H9 (cell line): ENCODE results near the gene KRTAP1-1. TPM values are rescaled to one million over a fixed set of nuclear protein-coding genes. Genes with fewer than 3 reads are reported as not detected.
"Not testable (repeated sequence)": the region's sequence is repeated elsewhere in the genome, so short reads cannot be mapped to it uniquely, and the experiment has no call there.

ENCODE experiments used
- DNase-seq: peaks from one replicate; pipeline ENCODE4 v3.0.0-alpha.2; 2017
- H2AFZ ChIP-seq: one replicate; pipeline ENCODE4 v1.6.1; 2013; ENCODE audit warnings: mild to moderate bottlenecking, low read length, control low read depth, moderate library complexity
- H2AK5ac ChIP-seq: 2 replicates; pipeline ENCODE4 v1.6.1; 2013; ENCODE audit warnings: low read length, control low read depth, mixed read lengths; ENCODE audit not compliant: insufficient read length
- H2BK120ac ChIP-seq: one replicate; pipeline ENCODE4 v1.6.1; 2013; ENCODE audit warnings: low read depth, mild to moderate bottlenecking, low read length, control low read depth, inconsistent platforms; ENCODE audit not compliant: poor library complexity, severe bottlenecking
- H2BK12ac ChIP-seq: 2 replicates; pipeline ENCODE4 v1.6.1; 2013; ENCODE audit warnings: low read length, control low read depth, mixed read lengths, low read depth; ENCODE audit not compliant: insufficient read length
- H2BK15ac ChIP-seq: 2 replicates; pipeline ENCODE4 v1.6.1; 2013; ENCODE audit warnings: low read depth, low read length, control low read depth
- H2BK20ac ChIP-seq: one replicate; pipeline ENCODE4 v1.6.1; 2013; ENCODE audit warnings: low read depth, mild to moderate bottlenecking, low read length, control low read depth, inconsistent platforms; ENCODE audit not compliant: poor library complexity, severe bottlenecking
- H2BK5ac ChIP-seq: 2 replicates; pipeline ENCODE4 v1.6.1; 2013; ENCODE audit warnings: low read length, control low read depth, mixed read lengths; ENCODE audit not compliant: insufficient read length
- H3K14ac ChIP-seq: 2 replicates; pipeline ENCODE4 v1.6.1; 2013; ENCODE audit warnings: low read length, control low read depth; ENCODE audit not compliant: insufficient read depth
- H3K18ac ChIP-seq: 2 replicates; pipeline ENCODE4 v1.6.1; 2013; ENCODE audit warnings: low read depth, mild to moderate bottlenecking, mixed read lengths, low read length, control low read depth; ENCODE audit not compliant: insufficient read length
- H3K23ac ChIP-seq: 2 replicates; pipeline ENCODE4 v1.6.1; 2013; ENCODE audit warnings: low read length, control low read depth, mixed read lengths, low read depth; ENCODE audit not compliant: insufficient read length
- H3K23me2 ChIP-seq: 2 replicates; pipeline ENCODE4 v1.6.1; 2013; ENCODE audit warnings: low read depth, mild to moderate bottlenecking, mixed read lengths, low read length, control low read depth; ENCODE audit not compliant: insufficient read length, poor library complexity, severe bottlenecking
- H3K27ac ChIP-seq: 2 replicates; pipeline ENCODE4 v1.5.1; 2013; ENCODE audit warnings: low read length, control low read depth, mixed read lengths, low read depth; ENCODE audit not compliant: insufficient read length
- H3K27me3 ChIP-seq: 2 replicates; pipeline ENCODE4 v1.6.1; 2013; ENCODE audit warnings: low read length, control low read depth, inconsistent platforms; ENCODE audit not compliant: insufficient read depth
- H3K4ac ChIP-seq: 2 replicates; pipeline ENCODE4 v1.6.1; 2013; ENCODE audit warnings: low read depth, mild to moderate bottlenecking, control low read depth, inconsistent platforms, low read length, moderate library complexity
- H3K4me1 ChIP-seq: 2 replicates; pipeline ENCODE4 v1.6.1; 2013; ENCODE audit warnings: low read length, control low read depth, inconsistent platforms; ENCODE audit not compliant: insufficient read depth
- H3K4me2 ChIP-seq: 2 replicates; pipeline ENCODE4 v1.6.1; 2013; ENCODE audit warnings: low read length, control low read depth, mixed read lengths; ENCODE audit not compliant: insufficient read length, insufficient read depth
- H3K56ac ChIP-seq: 2 replicates; pipeline ENCODE4 v1.6.1; 2013; ENCODE audit warnings: low read depth, mild to moderate bottlenecking, mixed read lengths, low read length, control low read depth; ENCODE audit not compliant: insufficient read length
- H3K79me1 ChIP-seq: 2 replicates; pipeline ENCODE4 v1.6.1; 2013; ENCODE audit warnings: low read depth, mild to moderate bottlenecking, moderate library complexity, low read length, control low read depth, inconsistent platforms; ENCODE audit not compliant: insufficient read depth, poor library complexity, severe bottlenecking
- H3K79me2 ChIP-seq: 2 replicates; pipeline ENCODE4 v1.6.1; 2013; ENCODE audit warnings: low read length, control low read depth, inconsistent platforms; ENCODE audit not compliant: insufficient read depth
- H3K9ac ChIP-seq: 2 replicates; pipeline ENCODE4 v1.6.1; 2013; ENCODE audit warnings: low read length, control low read depth, mixed read lengths; ENCODE audit not compliant: insufficient read length; ENCODE audit errors: extremely low read depth
- H3K9me3 ChIP-seq: one replicate; pipeline ENCODE4 v1.6.1; 2013; ENCODE audit warnings: low read depth, low read length, inconsistent platforms; ENCODE audit not compliant: control insufficient read depth
- H3T11ph ChIP-seq: one replicate; pipeline ENCODE4 v1.6.1; 2013; ENCODE audit warnings: mild to moderate bottlenecking, low read length, control low read depth, inconsistent platforms
- H4K20me1 ChIP-seq: one replicate; pipeline ENCODE4 v1.6.1; 2013; ENCODE audit not compliant: control insufficient read depth, insufficient read length, insufficient read depth
- H4K5ac ChIP-seq: 2 replicates; pipeline ENCODE4 v1.6.1; 2013; ENCODE audit warnings: low read depth, mild to moderate bottlenecking, mixed read lengths, low read length, control low read depth; ENCODE audit not compliant: insufficient read length
- H4K8ac ChIP-seq: replicated peaks from 2 replicates; pipeline ENCODE4 v1.6.1; 2013; ENCODE audit warnings: low read length, control low read depth, mixed read lengths, low read depth; ENCODE audit not compliant: insufficient read length
- H4K91ac ChIP-seq: 2 replicates; pipeline ENCODE4 v1.6.1; 2013; ENCODE audit warnings: low read depth, mild to moderate bottlenecking, moderate library complexity, mixed read lengths, low read length, control low read depth; ENCODE audit not compliant: insufficient read length
- H3K27ac Mint-ChIP-seq, 3 experiments: 2 replicates in 2 of 3; 3 replicates in 1 of 3; pipeline ENCODE4 v1.8.0; 2020 to 2021; ENCODE audit warnings: mixed read lengths in 3 of 3, mild to moderate bottlenecking in 1 of 3, moderate library complexity in 1 of 3
- H3K27me3 Mint-ChIP-seq: 2 replicates; pipeline ENCODE4 v1.8.0; 2021; ENCODE audit warnings: low read depth, mild to moderate bottlenecking, moderate library complexity, mixed read lengths
- H3K36me3 Mint-ChIP-seq, 3 experiments: 2 replicates in 2 of 3; 3 replicates in 1 of 3; pipeline ENCODE4 v1.8.0; 2020 to 2021; ENCODE audit warnings: low read depth in 3 of 3, mixed read lengths in 3 of 3; ENCODE audit not compliant: insufficient read depth in 1 of 3
- H3K4me1 Mint-ChIP-seq, 2 experiments: 2 replicates each; pipeline ENCODE4 v1.8.0; 2020; ENCODE audit warnings: mixed read lengths in 2 of 2
- H3K4me3 Mint-ChIP-seq, 2 experiments: 2 replicates in 1 of 2; 3 replicates in 1 of 2; pipeline ENCODE4 v1.8.0; 2020 to 2021; ENCODE audit warnings: mild to moderate bottlenecking in 2 of 2, mixed read lengths in 2 of 2, moderate library complexity in 1 of 2
- H3K9me3 Mint-ChIP-seq, 2 experiments: 2 replicates in 1 of 2; 3 replicates in 1 of 2; pipeline ENCODE4 v1.8.0; 2020; ENCODE audit warnings: mild to moderate bottlenecking in 2 of 2, mixed read lengths in 2 of 2, moderate library complexity in 1 of 2
- CTCF ChIP-seq: fragments of 200-600 bp; sonication (generic); conservative IDR thresholded peaks from 3 replicates; pipeline ENCODE4 v1.8.0; 2021; ENCODE audit warnings: antibody characterized with exemption, mild to moderate bottlenecking
- WGBS: extraction: QIAGEN DNeasy Blood & Tissue Kit; methylation state at CpG from one replicate; pipeline ENCODE4 v1.1.7; 2013; ENCODE audit warnings: missing lambda C conversion rate, low lambda C conversion rate, mixed read lengths; ENCODE audit not compliant: insufficient read length; ENCODE audit errors: extremely low coverage; 5-methylcytosine and 5-hydroxymethylcytosine counted together
- total RNA-seq: library from RNA; stranded (reverse); gene quantifications from 2 replicates; pipeline ENCODE4 v1.2.1, GENCODE V29; 2021

Gene KRTAP1-1
- total RNA-seq, 1 experiment from 2014 or later = not detected

- Histone ChIP-seq H2BK12ac (no peak overlapping the region), H4K20me1 (no peaks in the 10 kb centered on the region), H3K56ac (no peak overlapping the region), H4K91ac (no peak overlapping the region), H3K18ac (no peak overlapping the region), H2BK120ac (no peak overlapping the region), H3K14ac (no peak overlapping the region), H3K9ac (no peak overlapping the region), H3K27me3 (no peaks in the 10 kb centered on the region), H2AK5ac (no peak overlapping the region), H3K9me3 (no peaks in the 10 kb centered on the region), H3K27ac (no peak overlapping the region), H3K23ac (no peak overlapping the region), H4K8ac (no peak overlapping the region), H3K23me2 (no peaks in the 10 kb centered on the region), H2BK20ac (no peak overlapping the region), H3K4me2 (no peak overlapping the region), H2BK15ac (no peak overlapping the region), H3K4me1 (no peaks in the 10 kb centered on the region), H4K5ac (no peak overlapping the region), H3T11ph (no peak overlapping the region), H3K79me1 (no peaks in the 10 kb centered on the region), H3K79me2 (no peaks in the 10 kb centered on the region), H3K4ac (no peak overlapping the region), H2BK5ac (no peak overlapping the region), H2AFZ (no peak overlapping the region)
- no peak overlapping the region for H3K4me3 Mint-ChIP-seq
- H3K9me3 Mint-ChIP-seq = peaks cover 0 to 2% of the 10 kb centered on the region in 2 experiments; a peak in 3 of 5 replicates
- no peak for DNase-seq
- H3K36me3 Mint-ChIP-seq = no peaks in the 10 kb centered on the region
- no peak overlapping the region for H3K27ac Mint-ChIP-seq
- TF ChIP-seq CTCF = no peak
- no CpG with 5 or more reads among the region's 7 CpGs for WGBS
- no peaks in the 10 kb centered on the region for H3K27me3 Mint-ChIP-seq
- peaks cover 19% of the 10 kb centered on the region in 2 experiments for H3K4me1 Mint-ChIP-seq
Measured at GRCh38 chr17:41048441-41048840, 7.2 kb upstream of the KRTAP1-1 start.

GRCh38 chr17:41046735-41047465 lies 5.7 kb upstream of the KRTAP1-1 start, which contains the start of gene KRTAP2-1:
TSS of gene KRTAP2-1 (minus strand) at chr17:41047316. CDS start at chr17:41047267, 49 bp downstream.
- no CpG with 5 or more reads among the region's 33 CpGs for WGBS
- not testable (repeated sequence) for H4K91ac ChIP-seq, H2BK15ac ChIP-seq, H3K27me3 ChIP-seq, H3K79me2 ChIP-seq, H3K4me1 ChIP-seq, H3K4ac ChIP-seq, H2BK120ac ChIP-seq, DNase-seq, H3K36me3 Mint-ChIP-seq, H2BK12ac ChIP-seq, H3K14ac ChIP-seq, H3K27me3 Mint-ChIP-seq, H2BK20ac ChIP-seq, H4K8ac ChIP-seq, H3K9me3 ChIP-seq, H4K20me1 ChIP-seq, H3K4me3 Mint-ChIP-seq, H3K56ac ChIP-seq, H3K23me2 ChIP-seq, H4K5ac ChIP-seq, H3K23ac ChIP-seq, H2AK5ac ChIP-seq, H3K9me3 Mint-ChIP-seq, H3K18ac ChIP-seq, H3K9ac ChIP-seq, H2AFZ ChIP-seq, H3K79me1 ChIP-seq, H2BK5ac ChIP-seq, H3K27ac ChIP-seq, H3K4me2 ChIP-seq
- peak within 1 kb of the TSS; percentile 26 for H3T11ph ChIP-seq
- peak within 1 kb of the TSS; percentile 26 to 48 (median 46); a peak in 4 of 7 replicates for H3K27ac Mint-ChIP-seq
- peaks cover 19% of the 10 kb centered on the region in 2 experiments for H3K4me1 Mint-ChIP-seq
